H9 (cell line): ENCODE data around the gene EPHA4. TPM values are rescaled to one million over a fixed set of nuclear protein-coding genes. Genes with fewer than 3 reads are reported as not detected.

Experiments
- DNase-seq: peaks from one replicate; pipeline ENCODE4 v3.0.0-alpha.2; 2017
- H2AFZ ChIP-seq: one replicate; pipeline ENCODE4 v1.6.1; 2013; ENCODE audit warnings: mild to moderate bottlenecking, low read length, control low read depth, moderate library complexity
- H2AK5ac ChIP-seq: 2 replicates; pipeline ENCODE4 v1.6.1; 2013; ENCODE audit warnings: low read length, control low read depth, mixed read lengths; ENCODE audit not compliant: insufficient read length
- H2BK120ac ChIP-seq: one replicate; pipeline ENCODE4 v1.6.1; 2013; ENCODE audit warnings: low read depth, mild to moderate bottlenecking, low read length, control low read depth, inconsistent platforms; ENCODE audit not compliant: poor library complexity, severe bottlenecking
- H2BK12ac ChIP-seq: 2 replicates; pipeline ENCODE4 v1.6.1; 2013; ENCODE audit warnings: low read length, control low read depth, mixed read lengths, low read depth; ENCODE audit not compliant: insufficient read length
- H2BK15ac ChIP-seq: 2 replicates; pipeline ENCODE4 v1.6.1; 2013; ENCODE audit warnings: low read depth, low read length, control low read depth
- H2BK20ac ChIP-seq: one replicate; pipeline ENCODE4 v1.6.1; 2013; ENCODE audit warnings: low read depth, mild to moderate bottlenecking, low read length, control low read depth, inconsistent platforms; ENCODE audit not compliant: poor library complexity, severe bottlenecking
- H2BK5ac ChIP-seq: 2 replicates; pipeline ENCODE4 v1.6.1; 2013; ENCODE audit warnings: low read length, control low read depth, mixed read lengths; ENCODE audit not compliant: insufficient read length
- H3K14ac ChIP-seq: 2 replicates; pipeline ENCODE4 v1.6.1; 2013; ENCODE audit warnings: low read length, control low read depth; ENCODE audit not compliant: insufficient read depth
- H3K18ac ChIP-seq: 2 replicates; pipeline ENCODE4 v1.6.1; 2013; ENCODE audit warnings: low read depth, mild to moderate bottlenecking, mixed read lengths, low read length, control low read depth; ENCODE audit not compliant: insufficient read length
- H3K23ac ChIP-seq: 2 replicates; pipeline ENCODE4 v1.6.1; 2013; ENCODE audit warnings: low read length, control low read depth, mixed read lengths, low read depth; ENCODE audit not compliant: insufficient read length
- H3K23me2 ChIP-seq: 2 replicates; pipeline ENCODE4 v1.6.1; 2013; ENCODE audit warnings: low read depth, mild to moderate bottlenecking, mixed read lengths, low read length, control low read depth; ENCODE audit not compliant: insufficient read length, poor library complexity, severe bottlenecking
- H3K27ac ChIP-seq: 2 replicates; pipeline ENCODE4 v1.5.1; 2013; ENCODE audit warnings: low read length, control low read depth, mixed read lengths, low read depth; ENCODE audit not compliant: insufficient read length
- H3K27me3 ChIP-seq: 2 replicates; pipeline ENCODE4 v1.6.1; 2013; ENCODE audit warnings: low read length, control low read depth, inconsistent platforms; ENCODE audit not compliant: insufficient read depth
- H3K4ac ChIP-seq: 2 replicates; pipeline ENCODE4 v1.6.1; 2013; ENCODE audit warnings: low read depth, mild to moderate bottlenecking, control low read depth, inconsistent platforms, low read length, moderate library complexity
- H3K4me1 ChIP-seq: 2 replicates; pipeline ENCODE4 v1.6.1; 2013; ENCODE audit warnings: low read length, control low read depth, inconsistent platforms; ENCODE audit not compliant: insufficient read depth
- H3K4me2 ChIP-seq: 2 replicates; pipeline ENCODE4 v1.6.1; 2013; ENCODE audit warnings: low read length, control low read depth, mixed read lengths; ENCODE audit not compliant: insufficient read length, insufficient read depth
- H3K56ac ChIP-seq: 2 replicates; pipeline ENCODE4 v1.6.1; 2013; ENCODE audit warnings: low read depth, mild to moderate bottlenecking, mixed read lengths, low read length, control low read depth; ENCODE audit not compliant: insufficient read length
- H3K79me1 ChIP-seq: 2 replicates; pipeline ENCODE4 v1.6.1; 2013; ENCODE audit warnings: low read depth, mild to moderate bottlenecking, moderate library complexity, low read length, control low read depth, inconsistent platforms; ENCODE audit not compliant: insufficient read depth, poor library complexity, severe bottlenecking
- H3K79me2 ChIP-seq: 2 replicates; pipeline ENCODE4 v1.6.1; 2013; ENCODE audit warnings: low read length, control low read depth, inconsistent platforms; ENCODE audit not compliant: insufficient read depth
- H3K9ac ChIP-seq: 2 replicates; pipeline ENCODE4 v1.6.1; 2013; ENCODE audit warnings: low read length, control low read depth, mixed read lengths; ENCODE audit not compliant: insufficient read length; ENCODE audit errors: extremely low read depth
- H3K9me3 ChIP-seq: one replicate; pipeline ENCODE4 v1.6.1; 2013; ENCODE audit warnings: low read depth, low read length, inconsistent platforms; ENCODE audit not compliant: control insufficient read depth
- H3T11ph ChIP-seq: one replicate; pipeline ENCODE4 v1.6.1; 2013; ENCODE audit warnings: mild to moderate bottlenecking, low read length, control low read depth, inconsistent platforms
- H4K20me1 ChIP-seq: one replicate; pipeline ENCODE4 v1.6.1; 2013; ENCODE audit not compliant: control insufficient read depth, insufficient read length, insufficient read depth
- H4K5ac ChIP-seq: 2 replicates; pipeline ENCODE4 v1.6.1; 2013; ENCODE audit warnings: low read depth, mild to moderate bottlenecking, mixed read lengths, low read length, control low read depth; ENCODE audit not compliant: insufficient read length
- H4K8ac ChIP-seq: replicated peaks from 2 replicates; pipeline ENCODE4 v1.6.1; 2013; ENCODE audit warnings: low read length, control low read depth, mixed read lengths, low read depth; ENCODE audit not compliant: insufficient read length
- H4K91ac ChIP-seq: 2 replicates; pipeline ENCODE4 v1.6.1; 2013; ENCODE audit warnings: low read depth, mild to moderate bottlenecking, moderate library complexity, mixed read lengths, low read length, control low read depth; ENCODE audit not compliant: insufficient read length
- H3K27ac Mint-ChIP-seq, 3 experiments: 2 replicates in 2 of 3; 3 replicates in 1 of 3; pipeline ENCODE4 v1.8.0; 2020 to 2021; ENCODE audit warnings: mixed read lengths in 3 of 3, mild to moderate bottlenecking in 1 of 3, moderate library complexity in 1 of 3
- H3K27me3 Mint-ChIP-seq: 2 replicates; pipeline ENCODE4 v1.8.0; 2021; ENCODE audit warnings: low read depth, mild to moderate bottlenecking, moderate library complexity, mixed read lengths
- H3K36me3 Mint-ChIP-seq, 3 experiments: 2 replicates in 2 of 3; 3 replicates in 1 of 3; pipeline ENCODE4 v1.8.0; 2020 to 2021; ENCODE audit warnings: low read depth in 3 of 3, mixed read lengths in 3 of 3; ENCODE audit not compliant: insufficient read depth in 1 of 3
- H3K4me1 Mint-ChIP-seq, 2 experiments: 2 replicates each; pipeline ENCODE4 v1.8.0; 2020; ENCODE audit warnings: mixed read lengths in 2 of 2
- H3K4me3 Mint-ChIP-seq, 2 experiments: 2 replicates in 1 of 2; 3 replicates in 1 of 2; pipeline ENCODE4 v1.8.0; 2020 to 2021; ENCODE audit warnings: mild to moderate bottlenecking in 2 of 2, mixed read lengths in 2 of 2, moderate library complexity in 1 of 2
- H3K9me3 Mint-ChIP-seq, 2 experiments: 2 replicates in 1 of 2; 3 replicates in 1 of 2; pipeline ENCODE4 v1.8.0; 2020; ENCODE audit warnings: mild to moderate bottlenecking in 2 of 2, mixed read lengths in 2 of 2, moderate library complexity in 1 of 2
- WGBS: extraction: QIAGEN DNeasy Blood & Tissue Kit; methylation state at CpG from one replicate; pipeline ENCODE4 v1.1.7; 2013; ENCODE audit warnings: missing lambda C conversion rate, low lambda C conversion rate, mixed read lengths; ENCODE audit not compliant: insufficient read length; ENCODE audit errors: extremely low coverage; 5-methylcytosine and 5-hydroxymethylcytosine counted together
- total RNA-seq: library from RNA; stranded (reverse); gene quantifications from 2 replicates; pipeline ENCODE4 v1.2.1, GENCODE V29; 2021
- TF ChIP-seq, protein P1 (sequence below): fragments of 200-600 bp; sonication (generic); conservative IDR thresholded peaks from 3 replicates; pipeline ENCODE4 v1.8.0; 2021; ENCODE audit warnings: antibody characterized with exemption, mild to moderate bottlenecking

Gene EPHA4
- total RNA-seq, 1 experiment from 2014 or later, result 25.1 TPM

DNA sequence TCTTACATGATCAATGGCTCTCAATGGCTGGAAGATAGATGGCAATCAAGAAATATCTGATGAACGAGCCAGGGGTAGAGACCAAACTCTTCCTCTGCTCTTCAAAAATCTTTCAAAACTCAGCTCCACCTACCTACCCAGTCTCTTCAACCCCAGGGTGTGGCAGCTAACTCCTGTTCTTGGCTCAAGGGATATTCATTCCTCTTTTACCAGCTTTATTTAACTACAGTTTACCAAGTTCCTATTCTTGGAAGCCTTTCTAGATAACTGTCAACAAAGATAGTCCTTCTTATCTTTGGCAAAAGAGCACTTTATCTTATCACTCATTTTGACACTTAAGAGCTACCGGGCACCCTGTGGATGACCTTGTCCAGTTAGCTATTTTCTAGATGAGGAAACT, 36.3 kb downstream of the EPHA4 start:
- no peak overlapping the region for H3K4me3 Mint-ChIP-seq
- WGBS, result no CpG with 5 or more reads among the region's 2 CpGs
- Histone ChIP-seq H3K9ac (no peak overlapping the region), H3K56ac (no peak overlapping the region), H3K9me3 (no peaks in the 10 kb centered on the region), H3K79me1 (no peaks in the 10 kb centered on the region), H2AK5ac (no peak overlapping the region), H3T11ph (no peak overlapping the region), H3K27ac (no peak overlapping the region), H4K20me1 (no peaks in the 10 kb centered on the region), H3K14ac (no peak overlapping the region), H3K79me2 (no peaks in the 10 kb centered on the region), H3K27me3 (no peaks in the 10 kb centered on the region), H2AFZ (no peak overlapping the region), H2BK5ac (no peak overlapping the region), H3K4me1 (no peaks in the 10 kb centered on the region), H4K8ac (no peak overlapping the region), H3K23ac (no peak overlapping the region), H2BK15ac (no peak overlapping the region), H2BK12ac (no peak overlapping the region), H3K18ac (no peak overlapping the region), H3K23me2 (no peaks in the 10 kb centered on the region), H2BK120ac (no peak overlapping the region), H4K91ac (no peak overlapping the region), H3K4ac (no peak overlapping the region), H4K5ac (no peak overlapping the region), H2BK20ac (no peak overlapping the region), H3K4me2 (no peak overlapping the region)
- H3K27me3 Mint-ChIP-seq, result no peaks in the 10 kb centered on the region
- no peaks in the 10 kb centered on the region for H3K9me3 Mint-ChIP-seq
- H3K4me1 Mint-ChIP-seq, result peaks cover 12 to 24% of the 10 kb centered on the region in 2 experiments
- no peak overlapping the region for H3K27ac Mint-ChIP-seq
- DNase-seq, result no peak
- TF ChIP-seq, protein P1, sequence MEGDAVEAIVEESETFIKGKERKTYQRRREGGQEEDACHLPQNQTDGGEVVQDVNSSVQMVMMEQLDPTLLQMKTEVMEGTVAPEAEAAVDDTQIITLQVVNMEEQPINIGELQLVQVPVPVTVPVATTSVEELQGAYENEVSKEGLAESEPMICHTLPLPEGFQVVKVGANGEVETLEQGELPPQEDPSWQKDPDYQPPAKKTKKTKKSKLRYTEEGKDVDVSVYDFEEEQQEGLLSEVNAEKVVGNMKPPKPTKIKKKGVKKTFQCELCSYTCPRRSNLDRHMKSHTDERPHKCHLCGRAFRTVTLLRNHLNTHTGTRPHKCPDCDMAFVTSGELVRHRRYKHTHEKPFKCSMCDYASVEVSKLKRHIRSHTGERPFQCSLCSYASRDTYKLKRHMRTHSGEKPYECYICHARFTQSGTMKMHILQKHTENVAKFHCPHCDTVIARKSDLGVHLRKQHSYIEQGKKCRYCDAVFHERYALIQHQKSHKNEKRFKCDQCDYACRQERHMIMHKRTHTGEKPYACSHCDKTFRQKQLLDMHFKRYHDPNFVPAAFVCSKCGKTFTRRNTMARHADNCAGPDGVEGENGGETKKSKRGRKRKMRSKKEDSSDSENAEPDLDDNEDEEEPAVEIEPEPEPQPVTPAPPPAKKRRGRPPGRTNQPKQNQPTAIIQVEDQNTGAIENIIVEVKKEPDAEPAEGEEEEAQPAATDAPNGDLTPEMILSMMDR, result no peak
- H3K36me3 Mint-ChIP-seq, result no peaks in the 10 kb centered on the region
